ENCODE results near the gene SRSF4.
A peak's percentile ranks its signal among the peaks of the same experiment; 100 is the strongest.

SRSF4 gene

DNA sequence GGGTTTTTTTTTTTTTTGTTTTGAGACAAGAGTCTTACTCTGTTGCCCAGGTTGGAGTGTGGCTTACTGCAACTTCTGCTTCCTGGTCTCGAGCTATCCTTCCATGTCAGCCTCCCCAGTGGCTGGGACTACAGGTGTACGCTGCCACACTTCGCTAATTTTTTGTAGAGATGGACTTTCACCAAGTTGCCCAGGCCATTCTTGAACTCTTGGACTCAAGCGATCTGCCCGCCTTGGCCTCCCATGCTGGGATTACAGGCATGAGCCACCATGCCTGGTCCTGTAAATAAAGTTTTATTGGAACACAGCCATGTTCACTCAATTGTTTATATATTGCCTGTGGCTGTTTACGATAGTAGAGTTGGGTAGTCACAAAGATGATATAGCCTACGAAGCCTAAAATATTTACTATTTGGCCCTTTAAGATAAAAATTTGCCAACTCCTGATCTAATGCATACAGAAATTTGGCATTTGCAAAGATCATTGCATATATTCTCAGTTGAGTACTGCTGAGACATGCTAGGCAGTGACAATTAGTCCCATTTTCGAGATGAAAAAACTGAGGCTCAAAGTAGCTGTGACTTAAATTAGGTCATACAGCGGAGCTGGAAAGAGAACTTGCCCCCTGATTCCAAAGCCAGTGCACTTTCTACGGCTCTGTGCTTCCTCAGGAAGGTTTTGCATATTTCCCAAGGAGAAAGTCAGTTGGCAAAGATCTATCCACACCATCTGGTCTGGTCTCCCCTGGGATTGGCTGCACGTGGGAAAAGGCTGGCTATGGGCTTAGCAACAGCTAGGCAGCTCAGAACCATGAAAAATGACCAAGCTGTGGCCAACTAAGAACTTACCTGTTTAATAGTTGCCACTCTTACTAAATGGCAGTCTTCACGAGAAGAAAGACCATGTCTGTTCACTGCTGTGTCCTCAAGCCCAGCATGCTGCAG, 29.7 kb upstream of the SRSF4 start:
- TF ChIP-seq, protein P1, sequence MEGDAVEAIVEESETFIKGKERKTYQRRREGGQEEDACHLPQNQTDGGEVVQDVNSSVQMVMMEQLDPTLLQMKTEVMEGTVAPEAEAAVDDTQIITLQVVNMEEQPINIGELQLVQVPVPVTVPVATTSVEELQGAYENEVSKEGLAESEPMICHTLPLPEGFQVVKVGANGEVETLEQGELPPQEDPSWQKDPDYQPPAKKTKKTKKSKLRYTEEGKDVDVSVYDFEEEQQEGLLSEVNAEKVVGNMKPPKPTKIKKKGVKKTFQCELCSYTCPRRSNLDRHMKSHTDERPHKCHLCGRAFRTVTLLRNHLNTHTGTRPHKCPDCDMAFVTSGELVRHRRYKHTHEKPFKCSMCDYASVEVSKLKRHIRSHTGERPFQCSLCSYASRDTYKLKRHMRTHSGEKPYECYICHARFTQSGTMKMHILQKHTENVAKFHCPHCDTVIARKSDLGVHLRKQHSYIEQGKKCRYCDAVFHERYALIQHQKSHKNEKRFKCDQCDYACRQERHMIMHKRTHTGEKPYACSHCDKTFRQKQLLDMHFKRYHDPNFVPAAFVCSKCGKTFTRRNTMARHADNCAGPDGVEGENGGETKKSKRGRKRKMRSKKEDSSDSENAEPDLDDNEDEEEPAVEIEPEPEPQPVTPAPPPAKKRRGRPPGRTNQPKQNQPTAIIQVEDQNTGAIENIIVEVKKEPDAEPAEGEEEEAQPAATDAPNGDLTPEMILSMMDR (IDR thresholded peaks at IDR 0.05; ENCODE audit: low read depth, low read length), result no peak
- DNase-seq (ENCODE audit: low read depth in 2 of 2), result peak; percentile 29 to 56
- no peak overlapping the region for H3K4me3 ChIP-seq (replicated peaks in 1 of 2; ENCODE audit: low read depth in 2 of 2, low read length in 2 of 2)

DNA sequence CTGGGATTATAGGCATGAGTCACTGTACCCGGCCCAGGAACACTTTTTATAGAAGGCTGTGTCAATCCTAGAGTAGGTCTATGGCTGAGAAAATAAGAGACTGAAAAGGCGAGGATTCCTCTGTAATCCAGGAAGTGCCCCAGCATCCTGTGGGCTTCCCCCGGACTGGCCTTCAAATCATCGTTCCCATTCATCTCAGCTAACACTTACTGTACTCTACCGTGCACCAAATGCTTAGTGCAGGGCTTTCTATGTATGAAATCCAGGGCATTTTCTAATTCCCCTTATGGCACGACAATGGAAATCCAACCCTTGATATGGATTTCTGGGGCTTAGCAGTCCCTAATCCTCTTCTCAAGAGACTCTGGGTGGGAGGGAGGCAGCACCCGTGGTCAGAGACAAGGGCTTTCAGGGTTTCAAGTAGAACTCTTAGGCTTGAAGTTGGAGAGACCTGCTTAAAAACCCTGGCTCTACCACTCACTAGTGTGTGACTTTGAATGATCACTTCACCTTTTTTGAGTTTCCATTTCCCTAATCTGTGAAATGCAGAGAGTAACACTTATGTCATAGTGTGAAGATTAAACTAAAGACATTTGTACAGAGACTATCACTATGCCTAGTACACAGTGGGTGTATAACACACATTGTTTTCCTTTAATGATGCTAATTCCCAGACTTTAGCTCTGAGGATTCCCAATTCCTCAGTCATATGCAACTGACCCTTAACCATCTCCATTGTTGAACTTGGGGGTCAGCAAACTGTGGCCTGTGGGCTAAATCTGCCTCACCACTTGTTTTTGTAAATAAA, 28.8 kb upstream of the SRSF4 start:
- H3K4me3 ChIP-seq (replicated peaks in 1 of 2; ENCODE audit: low read depth in 2 of 2, low read length in 2 of 2), result no peak overlapping the region
- DNase-seq (ENCODE audit: low read depth in 2 of 2), result no peak
- TF ChIP-seq, protein P1 (IDR thresholded peaks at IDR 0.05; ENCODE audit: low read depth, low read length), result no peak

DNA sequence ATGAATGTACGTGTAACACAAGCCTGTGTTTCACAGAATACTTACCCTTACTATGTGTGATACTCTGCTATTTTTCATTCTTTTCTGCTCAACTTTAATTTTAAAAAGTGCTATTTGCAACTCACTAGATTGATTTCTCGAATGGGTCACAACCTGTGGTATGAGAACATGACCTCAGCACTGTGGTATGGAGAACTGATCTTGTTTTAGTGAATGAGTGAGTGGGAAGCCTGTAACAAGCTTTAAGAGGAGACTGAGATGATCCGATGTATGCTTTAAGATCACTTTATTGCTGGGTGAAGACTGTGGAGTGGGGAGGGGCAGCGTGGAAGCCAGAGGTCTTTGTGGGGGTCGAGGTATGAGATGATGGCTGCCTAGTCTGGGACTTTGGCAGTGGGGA, 27.5 kb upstream of the SRSF4 start:
- TF ChIP-seq, protein P1 (IDR thresholded peaks at IDR 0.05; ENCODE audit: low read depth, low read length), result no peak
- no peak overlapping the region for H3K4me3 ChIP-seq (replicated peaks in 1 of 2; ENCODE audit: low read depth in 2 of 2, low read length in 2 of 2)
- DNase-seq (ENCODE audit: low read depth in 2 of 2), result peak in 1 of 2 donors; percentile 43

DNA sequence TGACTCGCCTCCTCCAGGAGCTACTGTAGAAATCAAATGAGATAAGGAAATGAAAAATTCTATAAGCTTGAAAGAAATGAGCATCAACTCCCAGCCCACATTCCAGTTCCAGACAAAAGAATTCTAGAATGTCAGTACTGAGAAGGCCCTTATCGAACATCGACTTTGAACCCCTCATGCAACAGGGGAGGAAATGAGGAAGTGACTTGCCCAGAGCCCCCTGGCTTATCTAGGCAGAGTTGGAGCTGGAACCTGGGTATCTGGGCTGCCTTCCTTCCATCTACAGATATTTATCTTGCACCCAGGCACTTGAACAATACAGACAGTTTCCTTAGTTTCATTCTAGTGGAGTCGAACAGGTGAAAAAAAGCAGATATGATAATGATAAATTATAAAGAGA, 26.7 kb upstream of the SRSF4 start:
- TF ChIP-seq, protein P1 (IDR thresholded peaks at IDR 0.05; ENCODE audit: low read depth, low read length), result no peak
- no peak overlapping the region for H3K4me3 ChIP-seq (replicated peaks in 1 of 2; ENCODE audit: low read depth in 2 of 2, low read length in 2 of 2)
- no peak for DNase-seq (ENCODE audit: low read depth in 2 of 2)

DNA sequence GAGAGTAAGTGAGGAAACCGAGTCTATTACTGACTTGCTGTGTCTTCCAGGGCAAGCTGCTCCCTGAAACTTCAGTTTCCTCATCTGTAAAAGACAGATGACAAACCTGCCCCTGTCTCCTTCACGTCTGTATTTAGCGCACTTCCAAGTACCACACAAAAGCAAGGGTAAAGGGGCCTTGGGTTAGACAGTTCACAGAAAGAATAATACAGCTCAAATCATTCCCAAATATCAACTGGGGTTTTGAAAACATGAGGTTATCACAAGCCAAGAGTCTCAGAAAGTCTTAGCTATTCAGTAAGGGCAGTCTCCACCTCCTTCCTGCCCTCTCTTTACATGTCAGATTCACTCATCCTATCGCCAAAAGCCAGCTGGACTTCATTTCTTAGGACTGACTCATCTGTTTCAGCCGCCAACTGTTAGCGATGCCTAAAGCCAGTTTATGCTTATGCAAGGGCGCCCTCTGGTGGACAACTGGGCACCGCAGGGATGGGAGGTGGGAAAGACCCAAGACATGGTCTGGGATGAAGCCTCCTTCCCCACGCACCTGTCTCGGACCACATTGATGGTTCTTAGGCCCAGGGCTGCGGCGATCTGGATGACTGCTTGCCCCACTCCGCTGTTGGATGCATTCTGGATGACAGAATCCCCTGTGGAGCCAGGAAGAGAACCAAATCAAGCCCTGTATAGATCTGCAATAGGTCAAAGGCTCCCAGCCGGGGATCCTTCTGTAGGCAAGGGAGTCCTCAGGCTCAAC, 21.1 kb upstream of the SRSF4 start:
- TF ChIP-seq, protein P1 (IDR thresholded peaks at IDR 0.05; ENCODE audit: low read depth, low read length), result peak; percentile 95

DNA sequence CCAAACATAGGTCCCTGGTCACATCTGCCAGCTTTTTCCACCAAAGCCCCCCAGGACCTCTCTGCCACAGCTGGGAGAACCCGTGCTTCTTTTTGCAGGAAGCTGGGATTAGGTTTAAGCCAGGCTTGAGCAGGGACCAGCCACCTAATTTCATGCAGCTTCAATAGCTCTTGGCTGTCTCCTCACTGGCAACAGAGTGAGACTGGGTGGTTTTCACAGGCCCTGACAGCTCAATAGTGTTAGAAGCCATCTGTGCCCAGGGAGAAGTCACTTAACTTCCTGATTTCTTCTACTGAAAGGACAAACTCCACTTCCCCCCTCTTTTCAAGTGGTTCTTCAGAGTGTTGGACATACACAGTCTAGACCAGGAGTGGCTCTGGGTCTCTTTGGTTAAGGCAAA, 20.4 kb upstream of the SRSF4 start:
- TF ChIP-seq, protein P1 (IDR thresholded peaks at IDR 0.05; ENCODE audit: low read depth, low read length), result no peak
- peak in 1 of 2 donors; percentile 17 for DNase-seq (ENCODE audit: low read depth in 2 of 2)
- no peak overlapping the region for H3K4me3 ChIP-seq (replicated peaks in 1 of 2; ENCODE audit: low read depth in 2 of 2, low read length in 2 of 2)

More for the DNA sequence above, 21.1 kb upstream of the SRSF4 start:
- DNase-seq (ENCODE audit: low read depth in 2 of 2), result peak; percentile 98 to 99
- no peak overlapping the region for H3K4me3 ChIP-seq (replicated peaks in 1 of 2; ENCODE audit: low read depth in 2 of 2, low read length in 2 of 2)
